Neural progenitor cell (in vitro differentiated cells): ENCODE measurements around the gene SLAMF8. TPM values are rescaled to one million over a fixed set of nuclear protein-coding genes. Genes with fewer than 3 reads are reported as not detected.

Source experiments
- DNase-seq: peaks from one replicate; pipeline ENCODE4 v3.0.0-alpha.2; 2016; ENCODE audit warnings: low spot score
- H2AFZ ChIP-seq: fragments of 200-600 bp; sonication (generic); replicated peaks from 2 replicates; pipeline ENCODE4 v1.6.1; 2016; ENCODE audit warnings: antibody characterized with exemption
- H3F3A ChIP-seq: fragments of 200-600 bp; sonication (generic); 2 replicates; pipeline ENCODE4 v1.6.1; 2016; ENCODE audit warnings: antibody characterized with exemption, low read depth
- H3K27ac ChIP-seq: fragments of 200-600 bp; sonication (generic); 2 replicates; pipeline ENCODE4 v1.5.1; 2016; ENCODE audit warnings: mild to moderate bottlenecking
- H3K27me3 ChIP-seq: fragments of 200-600 bp; sonication (generic); 2 replicates; pipeline ENCODE4 v1.6.1; 2016; ENCODE audit warnings: mild to moderate bottlenecking, moderate library complexity
- H3K36me3 ChIP-seq: fragments of 200-600 bp; sonication (generic); 2 replicates; pipeline ENCODE4 v1.5.1; 2016
- H3K4me1 ChIP-seq: fragments of 200-600 bp; sonication (generic); 2 replicates; pipeline ENCODE4 v1.6.1; 2016; ENCODE audit warnings: mixed run types
- H3K4me2 ChIP-seq: fragments of 200-600 bp; sonication (generic); 2 replicates; pipeline ENCODE4 v1.6.1; 2016
- H3K4me3 ChIP-seq: fragments of 200-600 bp; sonication (generic); 2 replicates; pipeline ENCODE4 v1.5.1; 2016
- H3K79me2 ChIP-seq: fragments of 200-600 bp; sonication (generic); 2 replicates; pipeline ENCODE4 v1.6.1; 2016; ENCODE audit warnings: low read depth
- H3K9ac ChIP-seq: fragments of 200-600 bp; sonication (generic); 2 replicates; pipeline ENCODE4 v1.6.1; 2016
- H3K9me3 ChIP-seq: fragments of 200-600 bp; sonication (generic); 2 replicates; pipeline ENCODE4 v1.5.1; 2016; ENCODE audit warnings: low read depth
- H4K20me1 ChIP-seq: fragments of 200-600 bp; sonication (generic); 2 replicates; pipeline ENCODE4 v1.6.1; 2016; ENCODE audit warnings: low read depth
- H3K27ac Mint-ChIP-seq: 3 replicates; pipeline ENCODE4 v1.8.0; 2021; ENCODE audit warnings: mixed read lengths
- H3K27me3 Mint-ChIP-seq: 2 replicates; pipeline ENCODE4 v1.8.0; 2022; ENCODE audit warnings: low read depth, mild to moderate bottlenecking, inconsistent platforms, moderate library complexity, mixed read lengths; ENCODE audit not compliant: insufficient read depth
- H3K36me3 Mint-ChIP-seq: 3 replicates; pipeline ENCODE4 v1.8.0; 2021; ENCODE audit warnings: mixed read lengths
- H3K4me1 Mint-ChIP-seq: 3 replicates; pipeline ENCODE4 v1.8.0; 2021; ENCODE audit warnings: mixed read lengths
- H3K4me3 Mint-ChIP-seq: 3 replicates; pipeline ENCODE4 v1.8.0; 2021; ENCODE audit warnings: mild to moderate bottlenecking, moderate library complexity, mixed read lengths
- H3K9me3 Mint-ChIP-seq: 3 replicates; pipeline ENCODE4 v1.8.0; 2020; ENCODE audit warnings: mixed read lengths
- EZH2 ChIP-seq: fragments of 200-600 bp; sonication (generic); IDR thresholded peaks from 2 replicates; pipeline ENCODE4 v1.6.1; 2017; ENCODE audit warnings: antibody characterized with exemption, mild to moderate bottlenecking, moderate library complexity
- EZH2phosphoT487 ChIP-seq: fragments of 200-600 bp; sonication (generic); IDR thresholded peaks from 2 replicates; pipeline ENCODE4 v1.6.1; 2017; ENCODE audit warnings: antibody characterized with exemption
- total RNA-seq: library from RNA; depleted of rRNA; stranded (reverse); fragments of >200 nt; gene quantifications from 2 replicates; pipeline ENCODE4 v1.2.3, GENCODE V29; 2015; ENCODE audit warnings: low replicate concordance
- TF ChIP-seq, protein P1 (sequence below): fragments of 200-600 bp; sonication (generic); IDR thresholded peaks from 2 replicates; pipeline ENCODE4 v1.5.1; 2017; ENCODE audit warnings: antibody characterized with exemption, mild to moderate bottlenecking

The SLAMF8 gene
- total RNA-seq, 1 donor from 2014 or later: not detected

DNA sequence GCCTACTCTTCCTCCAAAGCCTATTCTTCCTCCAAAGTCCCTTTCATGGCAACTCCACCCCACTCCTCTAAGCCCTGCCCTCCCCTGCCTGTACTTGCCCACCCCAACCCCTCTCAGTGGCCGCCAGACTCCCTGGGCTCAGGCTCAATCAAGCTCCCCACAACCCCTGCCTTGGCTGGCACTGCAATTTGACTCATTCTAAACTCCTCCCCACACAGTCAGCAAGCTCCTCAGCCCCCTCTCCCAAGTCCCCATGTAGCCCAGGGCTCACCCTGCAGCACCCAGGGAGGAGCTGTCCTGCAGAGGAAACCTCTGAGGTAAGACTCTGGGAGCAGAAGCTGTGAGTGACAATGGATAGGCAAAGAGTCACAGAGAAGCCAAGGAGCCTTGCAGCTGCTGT is 39.4 kb downstream of the SLAMF8 start:
- TF ChIP-seq EZH2phosphoT487: no peak
- Histone ChIP-seq H3K27me3 (no peaks in the 10 kb centered on the region), H4K20me1 (no peaks in the 10 kb centered on the region), H3K9me3 (no peaks in the 10 kb centered on the region), H3K9ac (no peak overlapping the region), H3F3A (no peaks in the 10 kb centered on the region), H3K27ac (no peak overlapping the region), H3K4me3 (no peak overlapping the region), H3K36me3 (no peaks in the 10 kb centered on the region), H3K4me1 (peaks cover 14% of the 10 kb centered on the region), H3K4me2 (no peak overlapping the region), H2AFZ (no peak overlapping the region), H3K79me2 (no peaks in the 10 kb centered on the region)
- H3K9me3 Mint-ChIP-seq: peaks cover 2% of the 10 kb centered on the region
- no peak overlapping the region for H3K4me3 Mint-ChIP-seq
- DNase-seq: no peak
- H3K27me3 Mint-ChIP-seq: peaks cover 9% of the 10 kb centered on the region
- H3K27ac Mint-ChIP-seq: no peak overlapping the region
- H3K4me1 Mint-ChIP-seq: peaks cover 14% of the 10 kb centered on the region
- no peaks in the 10 kb centered on the region for H3K36me3 Mint-ChIP-seq

DNA sequence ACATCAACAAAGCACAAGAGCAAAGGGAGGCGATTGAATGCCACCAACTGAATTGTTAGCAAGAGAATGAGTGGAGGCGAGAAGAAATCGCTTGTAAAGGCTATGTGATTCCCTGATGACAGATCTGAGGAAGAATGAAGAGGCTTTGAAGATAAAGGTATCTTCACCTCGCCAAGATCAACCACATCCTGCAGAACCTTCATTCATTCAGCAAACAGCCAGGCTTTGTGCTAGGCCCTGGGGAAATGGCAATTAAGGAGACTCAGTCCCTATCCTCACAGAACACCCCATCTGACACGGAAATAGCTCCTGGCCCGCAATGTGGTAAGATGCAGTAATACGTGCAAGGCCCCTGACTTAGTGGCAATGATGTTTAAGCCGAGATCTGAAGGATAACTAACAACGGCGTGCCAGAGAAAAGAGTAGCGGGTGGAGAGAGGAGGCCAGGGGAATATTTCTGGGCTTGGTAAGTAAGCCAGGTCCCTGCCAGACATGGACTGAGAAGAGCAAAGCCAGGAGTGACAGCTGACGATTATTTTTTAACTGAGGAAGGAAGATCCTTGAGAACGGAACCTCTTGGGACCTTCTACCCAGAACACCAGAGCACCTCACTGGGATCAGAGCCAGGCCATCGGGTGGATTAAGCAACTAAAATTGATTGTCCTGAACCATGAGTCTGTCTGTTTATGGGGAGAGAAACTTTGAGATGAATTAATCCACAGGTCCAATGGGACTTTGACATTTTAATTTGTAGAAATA is 40.4 kb downstream of the SLAMF8 start:
- H3K4me3 ChIP-seq: no peak overlapping the region
- no peaks in the 10 kb centered on the region for H4K20me1 ChIP-seq
- TF ChIP-seq EZH2 (no peak), EZH2phosphoT487 (no peak)
- TF ChIP-seq, protein P1, sequence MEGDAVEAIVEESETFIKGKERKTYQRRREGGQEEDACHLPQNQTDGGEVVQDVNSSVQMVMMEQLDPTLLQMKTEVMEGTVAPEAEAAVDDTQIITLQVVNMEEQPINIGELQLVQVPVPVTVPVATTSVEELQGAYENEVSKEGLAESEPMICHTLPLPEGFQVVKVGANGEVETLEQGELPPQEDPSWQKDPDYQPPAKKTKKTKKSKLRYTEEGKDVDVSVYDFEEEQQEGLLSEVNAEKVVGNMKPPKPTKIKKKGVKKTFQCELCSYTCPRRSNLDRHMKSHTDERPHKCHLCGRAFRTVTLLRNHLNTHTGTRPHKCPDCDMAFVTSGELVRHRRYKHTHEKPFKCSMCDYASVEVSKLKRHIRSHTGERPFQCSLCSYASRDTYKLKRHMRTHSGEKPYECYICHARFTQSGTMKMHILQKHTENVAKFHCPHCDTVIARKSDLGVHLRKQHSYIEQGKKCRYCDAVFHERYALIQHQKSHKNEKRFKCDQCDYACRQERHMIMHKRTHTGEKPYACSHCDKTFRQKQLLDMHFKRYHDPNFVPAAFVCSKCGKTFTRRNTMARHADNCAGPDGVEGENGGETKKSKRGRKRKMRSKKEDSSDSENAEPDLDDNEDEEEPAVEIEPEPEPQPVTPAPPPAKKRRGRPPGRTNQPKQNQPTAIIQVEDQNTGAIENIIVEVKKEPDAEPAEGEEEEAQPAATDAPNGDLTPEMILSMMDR: no peak
- no peak overlapping the region for H2AFZ ChIP-seq
- no peaks in the 10 kb centered on the region for H3K27me3 ChIP-seq
- H3K79me2 ChIP-seq: no peaks in the 10 kb centered on the region
- DNase-seq: no peak
- no peaks in the 10 kb centered on the region for H3K9me3 ChIP-seq
- H3K4me2 ChIP-seq: no peak overlapping the region
- peak overlapping the region; percentile 8 for H3K27ac Mint-ChIP-seq
- H3K36me3 ChIP-seq: no peaks in the 10 kb centered on the region
- H3K9me3 Mint-ChIP-seq: peaks cover 2% of the 10 kb centered on the region
- no peaks in the 10 kb centered on the region for H3F3A ChIP-seq
- H3K9ac ChIP-seq: no peak overlapping the region
- no peak overlapping the region for H3K4me3 Mint-ChIP-seq
- H3K4me1 ChIP-seq: peaks cover 14% of the 10 kb centered on the region
- H3K36me3 Mint-ChIP-seq: no peaks in the 10 kb centered on the region
- no peak overlapping the region for H3K27ac ChIP-seq
- peaks cover 14% of the 10 kb centered on the region for H3K4me1 Mint-ChIP-seq
- peaks cover 7% of the 10 kb centered on the region for H3K27me3 Mint-ChIP-seq

DNA sequence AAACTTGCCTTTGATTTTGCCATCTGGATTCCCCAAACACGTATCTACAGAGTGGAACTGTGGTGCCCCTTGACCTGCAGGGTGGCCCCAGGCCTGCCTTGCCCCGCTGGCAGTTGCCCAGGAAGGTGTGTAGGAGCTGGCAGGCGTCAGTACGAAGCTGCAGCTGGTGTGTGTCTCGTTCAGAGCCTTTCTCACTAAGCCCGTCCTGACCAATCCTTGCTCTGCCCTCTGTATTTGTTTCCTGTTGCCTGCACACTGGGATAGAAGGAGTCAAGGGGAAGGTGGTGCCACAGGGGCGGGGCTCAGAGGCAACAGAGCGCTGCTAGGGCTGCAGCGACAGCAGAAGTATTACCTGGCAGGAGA is 41.0 kb downstream of the SLAMF8 start:
- H3F3A ChIP-seq: no peaks in the 10 kb centered on the region
- H3K9me3 Mint-ChIP-seq: peaks cover 2% of the 10 kb centered on the region
- H3K4me3 ChIP-seq: no peak overlapping the region
- H3K27me3 ChIP-seq: no peaks in the 10 kb centered on the region
- no peak overlapping the region for H2AFZ ChIP-seq
- TF ChIP-seq, protein P1: no peak
- TF ChIP-seq EZH2phosphoT487: no peak
- TF ChIP-seq EZH2: no peak
- no peaks in the 10 kb centered on the region for H3K36me3 Mint-ChIP-seq
- H3K79me2 ChIP-seq: no peaks in the 10 kb centered on the region
- no peak overlapping the region for H3K9ac ChIP-seq
- no peak overlapping the region for H3K27ac ChIP-seq
- no peaks in the 10 kb centered on the region for H3K9me3 ChIP-seq
- H3K4me3 Mint-ChIP-seq: no peak overlapping the region
- H4K20me1 ChIP-seq: no peaks in the 10 kb centered on the region
- H3K36me3 ChIP-seq: no peaks in the 10 kb centered on the region
- H3K4me2 ChIP-seq: no peak overlapping the region
- peaks cover 14% of the 10 kb centered on the region for H3K4me1 ChIP-seq
- H3K4me1 Mint-ChIP-seq: peaks cover 14% of the 10 kb centered on the region
- no peak overlapping the region for H3K27ac Mint-ChIP-seq
- H3K27me3 Mint-ChIP-seq: peaks cover 7% of the 10 kb centered on the region
- DNase-seq: no peak

DNA sequence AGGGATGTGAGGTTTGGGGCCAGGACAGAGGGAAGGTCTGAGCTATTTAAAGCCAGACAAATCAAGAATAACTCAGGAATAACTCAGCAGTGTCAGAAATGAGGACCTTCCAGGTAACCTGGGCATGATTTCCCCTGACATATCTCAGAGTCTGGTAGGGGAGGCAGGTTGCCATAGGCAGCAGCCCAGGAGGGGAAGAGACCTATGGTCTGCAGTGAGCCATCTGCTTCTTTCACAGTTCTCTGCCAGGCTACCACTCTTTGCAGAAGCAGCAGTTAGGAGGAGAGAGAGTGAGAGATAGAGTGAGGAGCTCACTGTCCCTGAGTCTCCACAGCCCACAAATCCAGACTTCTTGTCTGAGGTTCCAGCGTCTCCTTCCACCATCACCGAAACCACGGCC is 42.1 kb downstream of the SLAMF8 start:
- Mint-ChIP-seq H3K27me3 (peaks cover 7% of the 10 kb centered on the region), H3K4me1 (peaks cover 14% of the 10 kb centered on the region), H3K9me3 (peaks cover 2% of the 10 kb centered on the region), H3K36me3 (no peaks in the 10 kb centered on the region), H3K27ac (peak overlapping the region; percentile 69), H3K4me3 (no peak overlapping the region)
- Histone ChIP-seq H3K4me1 (peaks cover 14% of the 10 kb centered on the region), H3K27ac (no peak overlapping the region), H3K36me3 (no peaks in the 10 kb centered on the region), H3K4me2 (no peak overlapping the region), H3F3A (no peaks in the 10 kb centered on the region), H3K9me3 (no peaks in the 10 kb centered on the region), H3K4me3 (no peak overlapping the region), H3K79me2 (no peaks in the 10 kb centered on the region), H3K9ac (no peak overlapping the region), H2AFZ (no peak overlapping the region), H3K27me3 (no peaks in the 10 kb centered on the region), H4K20me1 (no peaks in the 10 kb centered on the region)
- DNase-seq: no peak
- no peak for TF ChIP-seq EZH2phosphoT487
- no peak for TF ChIP-seq EZH2
- TF ChIP-seq, protein P1: no peak
